ENCODE results near the gene PCBP3. TPM values are rescaled to one million over a fixed set of nuclear protein-coding genes. Genes with fewer than 3 reads are reported as not detected.

PCBP3 gene
- total RNA-seq, 1 donor from 2014 or later: 32.4 TPM

GRCh38 chr21:45723049-45723958, 79.8 kb downstream of the PCBP3 start:
- no peak for DNase-seq (ENCODE audit: low spot score)

GRCh38 chr21:45724345-45724961, 80.9 kb downstream of the PCBP3 start:
- no peak for DNase-seq (ENCODE audit: low spot score)

DNA sequence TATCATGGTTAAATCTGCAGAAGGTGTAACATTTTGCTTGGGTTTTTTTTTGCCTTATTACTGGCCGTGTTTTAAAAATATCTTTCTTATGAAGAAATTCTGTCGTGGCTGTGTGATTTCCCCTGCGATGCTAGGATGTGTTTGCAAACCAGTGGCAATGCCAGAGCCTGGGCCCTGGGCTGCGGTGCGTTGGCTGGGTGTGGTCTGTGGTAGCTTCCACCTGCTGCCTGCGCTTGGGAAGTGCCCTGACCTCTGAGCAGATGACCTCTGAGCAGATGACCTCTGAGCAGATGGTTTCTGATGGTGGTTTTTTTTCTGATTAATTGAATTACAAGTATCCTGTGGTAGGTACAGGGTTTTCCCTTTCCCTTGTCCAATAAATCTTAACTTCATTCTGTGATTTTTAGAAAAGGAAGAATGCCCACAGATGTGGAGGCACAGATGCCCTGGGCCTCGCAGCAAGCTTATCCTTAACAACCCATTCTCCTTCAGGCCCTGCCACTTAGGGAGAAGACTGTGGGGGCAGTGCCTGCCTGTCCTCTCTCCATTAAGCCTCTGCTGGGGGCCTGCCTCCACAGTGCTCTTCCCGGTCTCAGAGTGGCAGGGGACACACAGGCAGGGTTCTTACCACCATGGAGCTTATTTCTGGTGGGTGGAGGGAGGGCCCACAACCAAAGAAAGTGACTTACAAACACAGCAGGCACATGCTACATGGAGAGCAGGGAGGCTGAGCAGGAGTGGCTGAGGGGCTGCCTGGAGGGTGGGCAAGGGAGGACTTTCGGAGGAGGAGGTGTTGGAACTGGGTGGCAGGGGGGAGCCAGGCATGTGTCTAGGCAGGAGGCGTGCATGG, 81.7 kb downstream of the PCBP3 start:
- DNase-seq (ENCODE audit: low spot score): no peak

DNA sequence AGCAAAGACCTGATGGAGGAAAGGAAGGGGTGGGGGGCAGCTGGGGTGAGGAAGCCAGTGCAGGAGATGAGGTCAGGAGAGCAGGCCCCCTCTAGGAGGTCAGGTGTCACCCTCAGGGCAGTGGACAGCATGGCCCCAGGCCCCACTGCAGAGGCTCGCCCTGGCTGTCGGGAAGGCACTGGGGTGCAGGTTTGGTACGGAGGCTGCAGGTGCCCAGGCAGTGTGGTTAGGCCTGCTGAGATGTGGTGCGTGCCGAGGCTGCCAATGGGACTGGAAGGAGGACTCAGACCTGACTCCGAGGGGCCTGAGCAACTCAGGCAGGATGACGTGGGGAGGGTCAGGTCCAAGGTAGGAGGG, 82.3 kb downstream of the PCBP3 start:
- no peak for DNase-seq (ENCODE audit: low spot score)

- DNase-seq (ENCODE audit: low spot score): no peak
Observed at GRCh38 chr21:45726438-45726837, 82.9 kb downstream of the PCBP3 start.

DNA sequence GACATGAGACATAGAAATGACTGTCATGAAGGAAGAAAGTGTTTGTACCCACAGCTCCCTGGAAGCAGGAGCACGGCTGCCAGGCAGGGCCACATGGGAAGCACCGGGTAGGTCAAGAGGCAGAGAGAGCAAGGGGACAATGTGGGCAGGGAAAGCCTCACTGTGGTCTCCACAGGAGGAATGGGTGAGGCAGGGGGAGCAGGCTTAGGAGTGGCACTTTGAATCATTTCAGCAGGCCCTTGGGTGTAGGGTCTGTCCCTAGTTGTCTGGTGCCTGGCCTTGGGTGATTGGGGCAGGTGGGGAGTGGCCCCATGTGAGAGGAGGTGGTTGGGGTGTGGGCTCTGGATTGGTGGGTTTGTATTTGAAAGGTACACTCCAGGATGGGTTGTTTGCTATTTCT, 83.9 kb downstream of the PCBP3 start:
- no peak for DNase-seq (ENCODE audit: low spot score)

DNA sequence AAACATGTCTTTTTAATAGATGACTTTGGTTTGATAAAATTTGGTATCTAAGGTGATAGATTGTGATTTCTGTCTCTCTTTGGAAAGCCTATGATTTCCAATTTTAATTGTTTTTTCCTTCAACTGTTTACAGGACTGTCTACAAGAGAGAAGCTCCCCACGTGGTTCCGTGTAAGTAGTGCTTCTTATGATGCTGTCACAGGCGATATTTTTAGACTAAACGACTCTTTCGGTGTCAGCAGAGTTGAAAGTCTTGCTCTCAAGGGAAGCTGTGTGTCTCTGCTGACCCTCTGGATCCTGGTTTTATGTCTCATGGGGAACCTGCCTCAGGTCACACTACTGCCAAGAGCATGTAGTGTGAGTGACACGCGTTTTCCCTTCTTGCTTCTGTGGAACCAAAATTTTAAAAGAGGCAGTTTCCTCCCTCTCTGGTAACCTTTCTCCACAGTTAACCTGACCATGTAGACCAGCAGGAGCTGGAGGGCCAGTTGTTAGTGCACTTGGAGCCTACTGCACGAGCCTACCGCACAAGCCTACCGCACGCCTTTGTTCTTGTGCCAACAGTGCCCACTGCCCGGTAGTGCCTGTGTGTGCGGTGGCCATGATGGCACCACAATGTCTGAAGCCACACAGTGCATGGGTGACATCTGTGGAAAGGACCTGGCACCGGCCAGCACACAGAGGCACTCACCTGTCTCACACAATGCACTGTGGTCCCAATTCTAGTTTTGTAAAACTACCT, 91.9 kb downstream of the PCBP3 start:
- DNase-seq (ENCODE audit: low spot score): no peak

- DNase-seq (ENCODE audit: low spot score): no peak
Observed at GRCh38 chr21:45736042-45736689, 92.6 kb downstream of the PCBP3 start.

- DNase-seq (ENCODE audit: low spot score): no peak
Observed at GRCh38 chr21:45736690-45737484, 93.4 kb downstream of the PCBP3 start.

GRCh38 chr21:45737485-45738166, 94.1 kb downstream of the PCBP3 start:
- no peak for DNase-seq (ENCODE audit: low spot score)

- no peak for DNase-seq (ENCODE audit: low spot score)
Observed at GRCh38 chr21:45739218-45740087, 95.9 kb downstream of the PCBP3 start.

DNA sequence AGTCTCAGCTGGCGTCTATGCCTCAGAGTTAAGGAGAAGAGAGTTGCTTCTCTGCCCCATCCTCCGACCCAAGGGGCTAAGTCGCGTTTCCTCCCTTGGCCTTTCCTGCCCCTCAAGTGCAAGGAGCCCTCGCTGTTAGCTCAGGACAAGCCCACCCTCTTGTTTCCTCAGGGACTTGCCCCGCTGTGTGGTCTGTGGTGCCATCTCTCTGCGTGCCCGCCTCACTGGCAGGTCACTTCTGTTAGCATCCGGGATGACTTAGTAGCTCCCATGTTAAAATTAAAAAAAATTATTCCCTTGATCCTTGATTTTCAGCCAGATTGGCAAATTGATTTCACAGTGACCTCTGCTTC, 96.5 kb downstream of the PCBP3 start:
- DNase-seq (ENCODE audit: low spot score): no peak

GRCh38 chr21:45740491-45741357, 97.2 kb downstream of the PCBP3 start:
- no peak for DNase-seq (ENCODE audit: low spot score)

- no peak for DNase-seq (ENCODE audit: low spot score)
Observed at GRCh38 chr21:45741691-45742090, 98.2 kb downstream of the PCBP3 start.

DNA sequence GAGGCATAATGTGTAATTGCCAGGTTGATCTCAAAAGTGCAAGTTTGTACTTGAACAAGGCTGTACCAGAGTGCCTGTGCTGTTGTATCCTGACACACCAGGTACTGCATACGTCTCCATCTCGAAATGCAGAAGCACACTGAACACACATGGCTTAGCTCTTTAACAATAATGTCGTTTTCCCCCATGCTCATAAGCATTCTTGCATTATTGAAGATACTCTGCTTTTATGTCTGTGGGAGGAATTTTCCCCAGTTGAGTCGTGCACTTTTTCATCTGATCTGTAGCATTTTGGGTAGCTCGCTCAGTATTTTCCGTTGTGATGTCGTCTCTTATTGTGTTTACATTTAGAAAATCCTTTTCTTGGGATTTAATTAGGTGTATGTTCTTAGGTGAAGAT, 98.7 kb downstream of the PCBP3 start:
- DNase-seq (ENCODE audit: low spot score): no peak

DNA sequence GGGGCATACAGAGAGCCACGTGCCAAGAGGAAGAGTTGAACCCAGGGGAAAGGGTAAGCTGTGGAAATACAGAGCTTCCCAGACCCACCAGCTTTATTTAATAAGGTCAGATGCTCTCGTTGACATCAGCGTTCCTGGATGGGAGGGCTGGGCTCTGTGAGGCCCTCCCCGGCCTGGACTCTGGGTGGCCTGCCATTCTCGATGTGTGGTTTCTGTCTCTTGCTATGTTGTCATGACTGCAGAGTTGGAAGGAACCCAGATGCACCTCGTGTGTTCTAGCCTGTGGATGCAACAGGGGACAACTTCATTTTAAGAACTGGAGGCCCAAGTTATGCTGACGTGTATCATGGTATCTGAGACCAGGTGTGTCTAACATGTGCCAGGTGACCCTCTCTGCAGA, 101.7 kb downstream of the PCBP3 start:
- no peak for DNase-seq (ENCODE audit: low spot score)

DNA sequence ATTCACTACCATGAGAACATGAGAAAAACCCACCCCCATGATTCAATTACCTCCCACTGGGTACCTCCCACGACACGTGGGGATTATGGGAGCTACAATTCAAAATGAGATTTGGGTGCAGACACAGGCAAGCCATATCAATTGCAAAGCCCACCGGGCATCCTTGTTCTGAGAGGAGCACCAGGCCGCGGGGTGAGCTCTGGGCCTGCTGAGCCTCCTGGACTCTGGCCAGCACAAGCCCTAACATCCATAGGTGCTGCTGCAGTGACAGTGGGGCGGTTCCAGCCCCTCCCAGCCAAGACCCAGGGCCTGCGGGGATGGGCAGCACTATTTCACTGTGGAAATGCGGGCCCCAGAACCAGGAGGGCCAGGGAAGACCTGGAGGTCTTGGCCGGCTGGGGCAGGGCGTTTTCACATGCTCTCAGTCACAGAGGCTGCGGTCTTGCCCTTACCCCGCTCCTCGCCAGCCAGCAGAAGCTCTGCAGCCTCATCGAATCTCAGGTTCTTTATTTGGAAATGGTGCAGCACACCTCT, 103.8 kb downstream of the PCBP3 start:
- no peak for DNase-seq (ENCODE audit: low spot score)

Measured in mesenteric fat pad (tissue), 1 donor.